Endometrium (tissue), 2 donors: ENCODE measurements around the gene TPX2.
"Not testable (repeated sequence)": the region's sequence is repeated elsewhere in the genome, so short reads cannot be mapped to it uniquely, and the experiment has no call there.

Experiments
- FAIRE-seq: peaks from 2 replicates; lab custom pipeline; 2012; peaks lifted over from hg19 to GRCh38; lab: Jason Lieb, UNC
- donor health status: control.
- donor health status: control.

Gene TPX2

GRCh38 chr20:31815408-31816188 is 76.5 kb downstream of the TPX2 start:
- no peak for FAIRE-seq

- no peak for FAIRE-seq
These were observed 77.1 kb downstream of the TPX2 start for GRCh38 chr20:31816221-31816620.

- FAIRE-seq = no peak
These were observed 78.4 kb downstream of the TPX2 start for GRCh38 chr20:31817461-31817860.

GRCh38 chr20:31818376-31818908 is 79.4 kb downstream of the TPX2 start:
- no peak for FAIRE-seq

- FAIRE-seq = no peak
These were observed 80.1 kb downstream of the TPX2 start, which contains the start of gene MYLK2 for GRCh38 chr20:31819083-31819784. TSS of gene MYLK2 (plus strand) at chr20:31819356. CDS start at chr20:31819581, 225 bp downstream.

- FAIRE-seq = no peak
These were observed 81.1 kb downstream of the TPX2 start for GRCh38 chr20:31820228-31820627.

- no peak for FAIRE-seq
These were observed 82.3 kb downstream of the TPX2 start for GRCh38 chr20:31821427-31821826.

GRCh38 chr20:31822421-31823330 is 83.6 kb downstream of the TPX2 start:
- no peak for FAIRE-seq

GRCh38 chr20:31823360-31824124 is 84.5 kb downstream of the TPX2 start:
- FAIRE-seq = no peak

- no peak for FAIRE-seq
These were observed 85.0 kb downstream of the TPX2 start for GRCh38 chr20:31824125-31824485.

- no peak for FAIRE-seq
These were observed 85.6 kb downstream of the TPX2 start for GRCh38 chr20:31824554-31825313.

- FAIRE-seq = no peak
These were observed 87.0 kb downstream of the TPX2 start for GRCh38 chr20:31826074-31826473.

GRCh38 chr20:31827059-31827458 is 88.0 kb downstream of the TPX2 start:
- no peak for FAIRE-seq

- FAIRE-seq = not testable (repeated sequence)
These were observed 88.9 kb downstream of the TPX2 start for GRCh38 chr20:31828016-31828415.

GRCh38 chr20:31829731-31830130 is 90.6 kb downstream of the TPX2 start:
- FAIRE-seq = no peak

GRCh38 chr20:31830406-31830981 is 91.4 kb downstream of the TPX2 start:
- FAIRE-seq = no peak

GRCh38 chr20:31831211-31831610 is 92.1 kb downstream of the TPX2 start:
- FAIRE-seq = no peak

GRCh38 chr20:31831771-31832306 is 92.7 kb downstream of the TPX2 start:
- no peak for FAIRE-seq

- no peak for FAIRE-seq
These were observed 94.2 kb downstream of the TPX2 start for GRCh38 chr20:31833130-31833930.
